Effector memory CD4-positive, alpha-beta T cell (primary cell): ENCODE data around the gene TSC22D3.

Experiments
- DNase-seq, 3 donors: peaks; one replicate each; pipeline ENCODE4 v3.0.0-alpha.2; 2020
- H3K27ac ChIP-seq: 2 replicates; pipeline ENCODE4 v1.7.0; 2013; ENCODE audit warnings: mild to moderate bottlenecking, low read length, moderate library complexity; ENCODE audit not compliant: insufficient read depth, poor library complexity, severe bottlenecking
- H3K27me3 ChIP-seq: replicated peaks from 2 replicates; pipeline ENCODE4 v1.7.0; 2013; ENCODE audit warnings: mild to moderate bottlenecking, low read length; ENCODE audit not compliant: insufficient read depth, control insufficient read depth, poor library complexity, severe bottlenecking
- H3K36me3 ChIP-seq: 2 replicates; pipeline ENCODE4 v1.7.0; 2013; ENCODE audit warnings: mild to moderate bottlenecking, low read length, moderate library complexity; ENCODE audit not compliant: control insufficient read depth, insufficient read depth
- H3K4me1 ChIP-seq: 2 replicates; pipeline ENCODE4 v1.7.0; 2013; ENCODE audit warnings: low read length, mild to moderate bottlenecking; ENCODE audit not compliant: control insufficient read depth, insufficient read depth, poor library complexity, severe bottlenecking
- H3K4me3 ChIP-seq: 2 replicates; pipeline ENCODE4 v1.7.0; 2013; ENCODE audit warnings: low read length, low read depth, mild to moderate bottlenecking; ENCODE audit not compliant: insufficient read depth, poor library complexity, severe bottlenecking
- H3K9me3 ChIP-seq: 2 replicates; pipeline ENCODE4 v1.7.0; 2013; ENCODE audit warnings: mild to moderate bottlenecking, low read length, moderate library complexity; ENCODE audit not compliant: control insufficient read depth

The TSC22D3 gene

DNA sequence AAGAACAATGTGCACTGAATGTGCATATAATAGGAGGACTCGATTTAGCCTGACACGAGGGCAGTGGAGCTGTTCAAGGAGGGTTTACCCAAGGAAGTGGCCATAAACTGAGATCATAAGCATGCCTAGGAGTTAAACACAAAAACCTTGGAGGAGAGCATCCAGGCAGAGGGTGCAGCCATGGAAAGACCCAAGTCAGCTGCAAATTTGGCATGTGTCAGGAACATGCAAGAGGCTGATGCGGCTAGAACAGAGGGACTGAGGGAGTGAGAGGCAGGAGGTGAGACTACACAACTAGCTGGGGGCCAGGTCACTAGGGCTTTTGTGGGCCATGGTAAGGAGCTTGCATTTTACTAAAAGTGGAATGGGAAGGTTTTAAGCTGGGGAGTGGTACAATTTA is 91.7 kb downstream of the TSC22D3 start:
- H3K9me3 ChIP-seq: no peaks in the 10 kb centered on the region
- peaks cover 24% of the 10 kb centered on the region for H3K4me1 ChIP-seq
- H3K4me3 ChIP-seq: no peak overlapping the region
- H3K27ac ChIP-seq: no peak overlapping the region
- no peaks in the 10 kb centered on the region for H3K36me3 ChIP-seq
- no peaks in the 10 kb centered on the region for H3K27me3 ChIP-seq
- no peak for DNase-seq

DNA sequence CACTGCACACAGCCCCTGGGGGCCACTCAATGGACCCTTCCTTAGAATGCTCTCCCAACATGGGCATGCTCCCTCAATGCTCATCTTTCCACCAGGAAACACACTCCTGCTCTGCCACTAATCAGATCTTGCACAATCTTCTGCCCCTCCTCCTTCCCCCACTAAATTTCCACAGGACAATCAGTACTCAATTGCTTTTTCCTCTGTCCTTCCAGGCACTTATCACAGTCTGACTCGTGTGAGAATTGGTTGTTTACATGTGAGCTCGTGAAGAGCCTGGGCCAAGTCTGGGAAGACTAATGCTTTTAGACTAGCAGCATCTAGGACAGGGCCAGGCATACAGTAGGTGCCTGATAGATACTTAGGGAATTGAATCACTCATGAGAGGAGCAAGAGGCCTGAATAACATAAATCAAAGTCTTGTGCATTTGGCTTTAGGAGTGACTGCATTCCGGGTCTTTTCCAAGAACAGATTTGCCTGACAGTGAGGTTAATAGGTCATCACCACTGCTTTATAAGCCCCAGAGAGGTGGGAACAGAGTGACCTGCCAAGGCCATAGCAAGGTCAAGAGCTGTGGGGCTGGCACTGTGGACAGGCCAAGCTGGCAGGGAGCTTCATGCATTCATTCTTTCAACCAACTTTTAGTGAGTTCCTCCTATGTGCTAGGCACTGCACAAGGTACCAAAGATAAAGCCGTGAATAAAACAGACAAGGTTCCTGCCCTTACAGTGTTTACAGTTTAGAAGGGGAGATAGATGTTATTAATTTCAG is 92.3 kb downstream of the TSC22D3 start:
- no peak overlapping the region for H3K27ac ChIP-seq
- H3K9me3 ChIP-seq: no peaks in the 10 kb centered on the region
- no peak overlapping the region for H3K4me3 ChIP-seq
- DNase-seq: no peak
- no peaks in the 10 kb centered on the region for H3K27me3 ChIP-seq
- H3K36me3 ChIP-seq: no peaks in the 10 kb centered on the region
- peaks cover 30% of the 10 kb centered on the region for H3K4me1 ChIP-seq

DNA sequence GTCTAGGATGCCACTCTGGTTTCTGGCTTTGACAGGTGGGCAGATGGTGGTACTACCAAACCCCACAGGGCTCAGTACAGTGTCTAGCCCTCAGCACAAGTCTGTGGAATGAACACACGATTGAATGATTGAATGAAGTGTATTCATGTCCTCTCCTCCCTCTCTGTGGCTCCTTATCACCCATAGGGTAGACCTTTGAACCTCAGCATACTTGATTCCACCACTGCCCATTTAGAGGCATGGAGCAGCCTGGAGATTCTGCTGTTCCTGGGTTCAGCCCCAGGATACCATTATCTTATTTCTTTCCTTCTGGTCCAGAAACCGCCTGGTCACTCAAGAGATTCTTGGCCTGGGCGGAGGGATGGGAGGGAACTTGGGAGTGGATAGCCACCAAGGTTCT is 93.3 kb downstream of the TSC22D3 start:
- Histone ChIP-seq H3K4me3 (no peak overlapping the region), H3K9me3 (no peaks in the 10 kb centered on the region), H3K27me3 (no peaks in the 10 kb centered on the region), H3K36me3 (no peaks in the 10 kb centered on the region), H3K4me1 (peaks cover 41% of the 10 kb centered on the region), H3K27ac (no peak overlapping the region)
- no peak for DNase-seq

DNA sequence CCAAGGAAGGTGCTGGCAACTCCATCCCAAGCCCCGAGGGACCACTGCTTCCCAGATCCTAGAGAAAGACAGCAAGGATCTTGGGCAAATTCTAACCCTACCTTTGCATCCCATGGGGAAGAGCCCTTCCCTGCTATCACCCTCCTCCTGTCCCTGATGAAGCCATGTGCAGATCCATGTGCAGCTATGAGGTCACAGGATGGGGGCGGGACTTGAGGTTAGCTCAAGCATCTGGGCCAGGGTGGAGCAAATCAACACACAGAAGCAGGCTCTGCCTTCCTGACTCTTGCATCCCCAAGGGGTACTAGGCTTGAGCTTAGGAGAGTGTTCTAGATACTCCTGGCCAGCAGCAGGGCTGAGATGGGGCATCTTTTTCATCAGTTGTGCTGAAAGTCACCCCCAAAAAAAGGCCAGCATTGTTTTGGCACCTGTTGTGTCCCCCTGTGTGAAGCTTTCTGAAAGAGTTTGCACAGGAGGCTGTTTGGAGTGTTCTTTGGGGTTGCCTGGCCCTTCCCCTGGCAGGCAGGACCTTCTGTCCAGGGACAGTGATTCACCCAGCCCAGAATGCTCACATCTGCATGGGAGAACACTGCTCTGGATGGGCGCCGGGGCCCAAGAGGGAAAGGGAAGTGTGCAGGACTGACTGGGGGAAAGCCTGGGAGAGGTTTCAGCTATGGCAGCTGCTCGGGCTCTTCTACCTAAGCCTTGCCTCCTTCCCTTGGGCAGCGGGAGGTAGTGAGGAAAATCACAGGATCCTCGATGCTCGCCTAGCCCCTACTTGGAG is 96.4 kb downstream of the TSC22D3 start:
- Histone ChIP-seq H3K27me3 (no peaks in the 10 kb centered on the region), H3K27ac (peak overlapping the region; percentile 99), H3K36me3 (no peaks in the 10 kb centered on the region), H3K9me3 (no peaks in the 10 kb centered on the region), H3K4me3 (no peak overlapping the region), H3K4me1 (peaks cover 49% of the 10 kb centered on the region)
- DNase-seq: peak; percentile 44 to 68 (median 60)

DNA sequence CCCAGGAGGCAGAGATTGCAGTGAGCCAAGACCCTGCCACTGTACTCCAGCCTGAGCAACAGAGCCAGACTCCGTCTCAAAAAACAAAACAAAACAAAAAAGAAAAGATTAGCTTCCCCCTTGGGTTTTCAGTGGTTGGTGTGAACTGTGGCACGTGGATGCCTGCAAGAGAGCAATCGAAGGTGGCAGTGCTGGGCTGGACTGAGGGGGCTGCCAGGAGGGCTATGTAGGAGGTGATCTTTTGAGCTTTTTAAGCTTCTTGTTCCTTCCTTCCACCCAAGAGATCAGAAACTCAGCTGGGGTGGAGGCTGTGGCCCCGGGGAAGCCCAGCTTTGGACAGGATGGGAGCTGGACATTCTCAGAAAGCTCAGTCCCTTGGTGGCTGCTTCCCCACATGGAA is 97.7 kb downstream of the TSC22D3 start:
- Histone ChIP-seq H3K4me1 (peaks cover 60% of the 10 kb centered on the region), H3K4me3 (no peak overlapping the region), H3K36me3 (no peaks in the 10 kb centered on the region), H3K9me3 (no peaks in the 10 kb centered on the region), H3K27me3 (no peaks in the 10 kb centered on the region), H3K27ac (peak overlapping the region; percentile 99)
- DNase-seq: no peak

DNA sequence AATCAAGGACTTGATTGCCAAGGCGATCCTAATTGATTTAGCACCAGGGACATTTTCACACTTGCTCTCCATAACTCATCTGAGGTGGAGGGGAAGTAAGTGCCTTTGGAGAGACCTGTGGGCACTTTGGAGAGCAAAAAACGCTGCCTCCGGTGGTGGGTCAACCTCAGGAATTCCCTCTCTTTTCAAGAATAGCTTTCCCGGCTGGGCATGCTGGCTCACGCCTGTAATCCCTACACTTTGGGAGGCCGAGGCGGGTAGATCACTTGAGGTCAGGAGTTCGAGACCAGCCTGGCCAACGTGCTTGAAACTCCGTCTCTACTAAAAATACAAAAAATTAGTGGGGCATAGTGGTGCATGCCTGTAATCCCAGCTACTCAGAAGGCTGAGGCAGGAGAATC is 98.1 kb downstream of the TSC22D3 start:
- Histone ChIP-seq H3K27me3 (no peaks in the 10 kb centered on the region), H3K4me1 (peaks cover 60% of the 10 kb centered on the region), H3K4me3 (peak overlapping the region; percentile 44), H3K9me3 (no peaks in the 10 kb centered on the region), H3K36me3 (no peaks in the 10 kb centered on the region), H3K27ac (peak overlapping the region; percentile 99)
- DNase-seq: no peak

DNA sequence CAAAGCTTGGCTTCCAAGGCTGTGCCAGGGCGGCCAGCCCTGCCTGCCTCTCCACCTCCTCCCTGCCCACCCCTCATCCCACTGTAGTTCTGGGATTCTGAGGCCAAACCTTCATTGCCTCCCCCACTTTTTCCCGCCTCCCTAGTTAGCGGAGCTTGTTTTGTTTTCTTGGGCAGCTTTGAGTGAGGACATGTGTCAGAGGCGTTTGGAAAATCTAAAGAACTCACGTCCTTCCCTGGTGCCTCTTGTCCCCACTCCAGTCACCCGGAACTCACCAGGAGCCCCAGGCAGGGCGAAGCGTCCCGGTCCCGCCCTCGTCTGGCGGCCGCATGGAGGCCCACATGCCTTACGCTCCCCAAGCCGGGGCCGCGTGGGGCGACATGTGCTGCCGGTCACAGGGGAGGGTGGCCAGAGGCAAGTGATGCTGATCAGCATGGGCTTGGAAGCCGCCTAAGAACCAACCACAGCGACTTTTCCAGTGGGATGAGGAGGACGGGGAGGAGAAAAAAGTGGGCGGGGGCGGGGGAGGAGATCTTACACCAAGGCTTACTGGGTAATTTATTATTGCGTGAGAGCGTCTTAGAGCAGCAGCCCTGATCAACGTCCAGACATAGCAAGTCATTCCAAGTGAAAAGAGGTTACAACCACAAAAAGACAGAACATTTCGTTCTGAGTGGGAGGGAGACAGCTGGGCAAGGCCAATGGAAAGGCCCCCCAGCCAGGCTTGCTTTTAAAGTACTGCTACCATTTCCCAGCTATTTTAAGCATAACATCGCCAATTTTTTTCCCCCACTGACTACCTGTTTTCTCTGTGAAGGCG is 98.8 kb downstream of the TSC22D3 start:
- Histone ChIP-seq H3K27me3 (no peaks in the 10 kb centered on the region), H3K4me1 (peaks cover 60% of the 10 kb centered on the region), H3K9me3 (no peaks in the 10 kb centered on the region), H3K27ac (peak overlapping the region; percentile 99), H3K4me3 (peak overlapping the region; percentile 44), H3K36me3 (no peaks in the 10 kb centered on the region)
- DNase-seq: peak; percentile 15 to 32 (median 26)

DNA sequence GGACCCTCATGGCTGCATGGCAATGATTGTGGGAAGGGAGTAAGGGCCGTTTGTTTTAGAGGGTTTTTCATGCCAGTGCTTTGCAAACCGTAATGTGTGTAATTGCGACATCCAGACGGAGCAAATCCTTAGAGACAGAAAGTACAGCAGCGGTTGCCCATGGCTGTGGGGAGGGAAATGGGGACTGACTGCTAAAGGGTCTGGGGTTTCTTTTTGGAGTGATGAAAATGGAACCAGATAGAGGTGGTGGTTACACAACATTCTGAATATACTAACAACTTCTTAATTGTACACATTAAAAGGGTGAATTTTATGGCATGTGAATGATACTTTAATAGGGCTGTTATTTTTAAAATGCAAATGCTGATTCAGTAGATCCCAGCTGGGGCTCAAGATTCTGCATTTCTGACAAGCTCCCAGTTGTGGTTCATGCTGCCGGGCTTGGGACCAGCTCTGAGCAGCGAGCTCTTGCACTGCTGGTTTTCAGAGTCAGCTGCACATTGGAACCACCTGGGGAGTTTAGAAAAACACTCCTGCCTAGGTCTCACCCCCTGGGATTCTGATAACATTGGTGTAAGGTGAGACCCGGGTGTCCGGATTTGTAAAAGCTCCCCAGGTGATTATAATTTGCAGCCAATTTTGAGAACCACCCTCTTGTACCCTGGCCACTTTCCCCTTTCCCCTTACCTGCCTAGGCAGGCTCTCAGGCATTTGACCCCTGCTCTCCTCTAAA is 99.6 kb downstream of the TSC22D3 start:
- Histone ChIP-seq H3K4me3 (peak overlapping the region; percentile 44), H3K4me1 (peaks cover 60% of the 10 kb centered on the region)
- no peak for DNase-seq

DNA sequence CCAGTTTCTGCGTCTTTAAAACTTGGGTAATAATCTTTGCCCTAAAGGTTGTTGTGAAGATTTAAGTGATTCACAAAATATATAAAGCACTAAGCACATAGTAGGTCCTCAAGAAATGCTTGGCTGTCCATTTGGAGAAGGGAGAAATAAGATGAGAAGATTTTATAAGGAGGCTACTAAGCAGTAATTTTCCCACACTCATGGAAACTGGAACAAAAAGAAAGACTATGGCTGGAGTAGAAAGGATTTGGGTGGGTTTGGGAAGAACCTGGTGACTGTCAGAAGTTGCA is 100.3 kb downstream of the TSC22D3 start:
- DNase-seq: no peak
- Histone ChIP-seq H3K9me3 (no peaks in the 10 kb centered on the region), H3K27me3 (no peaks in the 10 kb centered on the region), H3K4me1 (peaks cover 60% of the 10 kb centered on the region), H3K27ac (peak overlapping the region; percentile 99), H3K4me3 (peak overlapping the region; percentile 11), H3K36me3 (no peaks in the 10 kb centered on the region)

More for the DNA sequence above, 99.6 kb downstream of the TSC22D3 start:
- Histone ChIP-seq H3K27ac (peak overlapping the region; percentile 99), H3K9me3 (no peaks in the 10 kb centered on the region), H3K36me3 (no peaks in the 10 kb centered on the region), H3K27me3 (no peaks in the 10 kb centered on the region)
